NK-92 treated with Interleukin-12 subunit alpha and Interleukin-12 subunit beta, amount 100 ng/mL, for 24 hours (cell line): ENCODE results near the gene ARL16.
A peak's percentile ranks its signal among the peaks of the same experiment; 100 is the strongest.

Experiments used
- DNase-seq: peaks from one replicate; lab custom pipeline; 2025; lab: John Stamatoyannopoulos, UW

The ARL16 gene

GRCh38 chr17:81644496-81644895, 39.1 kb downstream of the ARL16 start:
- no peak for DNase-seq

- DNase-seq = no peak
Observed at GRCh38 chr17:81641825-81642489, 41.6 kb downstream of the ARL16 start.

- no peak for DNase-seq
Observed at GRCh38 chr17:81640011-81640410, 43.6 kb downstream of the ARL16 start.

DNA sequence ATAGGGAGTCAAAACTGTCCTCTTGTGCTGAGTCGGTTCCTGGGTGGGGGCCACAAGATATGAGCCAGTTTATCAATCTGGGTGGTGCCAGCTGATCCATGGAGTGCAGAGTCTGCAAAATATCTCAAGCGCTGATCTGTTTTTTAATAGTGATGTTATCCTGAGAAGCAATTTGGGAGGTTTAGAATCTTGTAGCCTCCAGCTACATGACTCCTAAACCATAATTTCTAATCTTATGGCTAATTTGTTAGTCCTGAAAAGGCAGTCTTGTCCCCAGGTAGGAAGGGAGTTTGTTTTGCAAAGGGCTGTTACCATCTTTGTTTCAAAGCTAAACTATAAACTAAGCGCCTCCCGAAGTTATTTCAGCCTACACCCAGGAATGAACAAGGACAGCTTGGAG, 44.9 kb downstream of the ARL16 start:
- DNase-seq = no peak

- DNase-seq = peak; percentile 71
Observed at GRCh38 chr17:81636505-81637288, 46.9 kb downstream of the ARL16 start, which contains the start of the genes NPLOC4 and TSPAN10. Gene NPLOC4, minus strand, starts transcription at chr17:81637112. Its CDS starts 182 bp downstream, at chr17:81636930. Gene TSPAN10, plus strand, starts transcription at chr17:81637196. Its CDS starts 5,217 bp downstream, at chr17:81642413.

DNA sequence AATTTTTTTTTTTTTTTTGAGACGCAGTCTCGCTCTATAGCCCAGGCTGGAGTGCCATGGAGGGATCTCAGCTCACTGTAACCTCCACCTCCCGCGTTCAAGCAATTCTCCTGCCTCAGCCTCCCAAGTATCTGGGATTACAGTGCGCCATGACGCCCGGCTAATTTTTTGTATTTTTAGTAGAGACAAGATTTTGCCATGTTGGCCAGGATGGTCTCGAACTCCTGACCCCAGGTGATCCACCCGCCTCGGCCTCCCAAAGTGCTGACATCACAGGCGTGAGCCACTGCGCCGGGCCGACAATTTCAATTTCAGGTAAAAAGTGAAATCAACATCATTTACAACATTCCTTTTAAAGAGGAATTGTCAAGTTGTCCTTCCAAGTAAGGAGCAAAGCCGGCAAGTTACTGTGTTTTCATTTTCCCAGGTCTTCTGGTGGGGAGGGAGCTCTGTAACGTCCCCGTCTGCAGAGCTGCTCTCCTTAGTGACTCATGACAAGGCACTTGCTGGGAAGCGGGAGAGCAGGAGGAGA, 47.6 kb downstream of the ARL16 start:
- no peak for DNase-seq

GRCh38 chr17:81635431-81635830, 48.2 kb downstream of the ARL16 start:
- no peak for DNase-seq

- DNase-seq = no peak
Observed at GRCh38 chr17:81631482-81631881, 52.1 kb downstream of the ARL16 start.
